ENCODE data around the gene OTX2.

OTX2 gene

GRCh38 chr14:56809270-56810146 is 771 bp downstream of the OTX2 start:
- CTCF ChIA-PET: interaction anchor here (0.6 kb wide), 1 partner anchor 228 kb away, joined by 3 read pairs; no protein-coding TSS in a partner anchor
- no peak for TF ChIP-seq ZNF426 (tag by site-specific recombination; IDR thresholded peaks at IDR 0.05)
- TF ChIP-seq REST (tag by site-specific recombination; IDR thresholded peaks at IDR 0.05): no peak
- TF ChIP-seq GLIS1 (tag by site-specific recombination; IDR thresholded peaks at IDR 0.05): no peak
- TF ChIP-seq ZNF580 (tag by site-specific recombination; IDR thresholded peaks at IDR 0.05): no peak
- TF ChIP-seq ZNF404 (tag by site-specific recombination; IDR thresholded peaks at IDR 0.05): no peak
- no peak for TF ChIP-seq ZNF391 (tag by site-specific recombination; IDR thresholded peaks at IDR 0.05; ENCODE audit: borderline replicate concordance, low read depth)
- TF ChIP-seq ZNF184 (tag by site-specific recombination; IDR thresholded peaks at IDR 0.05): no peak
- TF ChIP-seq ZBTB10 (tag by site-specific recombination; IDR thresholded peaks at IDR 0.05): no peak
- TF ChIP-seq BCL6B (tag by site-specific recombination; IDR thresholded peaks at IDR 0.05): no peak
- TF ChIP-seq ZBTB11 (tag by site-specific recombination; conservative IDR thresholded peaks at IDR 0.05; ENCODE audit: low read depth): no peak
- TF ChIP-seq KLF8 (tag by site-specific recombination; IDR thresholded peaks at IDR 0.05): no peak
- TF ChIP-seq TCF7L2 (IDR thresholded peaks at IDR 0.05; ENCODE audit: borderline replicate concordance, low read depth, low read length): no peak
- TF ChIP-seq GLI4 (tag by site-specific recombination; IDR thresholded peaks at IDR 0.05): no peak
- TF ChIP-seq ZNF645 (tag by site-specific recombination; IDR thresholded peaks at IDR 0.05): no peak
- Histone ChIP-seq H3K4me3 (ENCODE audit: low read depth, low read length) (no peak overlapping the region), H3K36me3 (ENCODE audit: control insufficient read depth in 2 of 2, insufficient read depth in 1 of 2, low read length in 2 of 2) (peaks cover 0 to 3% of the 10 kb centered on the region in 2 experiments; a peak in 1 of 3 replicates), H3K4me1 (ENCODE audit: control insufficient read depth, insufficient read depth, low read length) (no peaks in the 10 kb centered on the region), H3K27ac (ENCODE audit: extremely low read depth, low read depth, low read length) (no peak overlapping the region), H3K9me3 (ENCODE audit: control insufficient read depth, insufficient read depth, low read depth, low read length) (no peaks in the 10 kb centered on the region)
- POLR2A ChIA-PET: no interaction called here

All from HEK293 (cell line).